NCI-H460 (cell line): ENCODE measurements around the gene KRTAP4-9. TPM values are rescaled to one million over a fixed set of nuclear protein-coding genes. Genes with fewer than 3 reads are reported as not detected.
"Not testable (repeated sequence)": the region's sequence is repeated elsewhere in the genome, so short reads cannot be mapped to it uniquely, and the experiment has no call there.

Experiments
- DNase-seq: peaks from one replicate; pipeline ENCODE4 v3.0.0-alpha.2; 2016; ENCODE audit warnings: low read depth; ENCODE audit errors: extremely low read depth
- total RNA-seq: library from RNA; depleted of rRNA; stranded (reverse); fragments of >200 nt; shearing (Covaris generic); gene quantifications from 2 replicates; pipeline ENCODE4 v1.2.3, GENCODE V29; 2014

KRTAP4-9 gene
- total RNA-seq, 1 experiment from 2014 or later = not detected

- DNase-seq = no peak
Measured at GRCh38 chr17:41096055-41096454, 9.1 kb upstream of the KRTAP4-9 start.

- DNase-seq = no peak
Measured at GRCh38 chr17:41098042-41098441, 7.1 kb upstream of the KRTAP4-9 start, which contains the start of gene KRTAP4-8. Gene KRTAP4-8 (minus strand): TSS chr17:41098142. CDS start chr17:41098084, 58 bp downstream.

- DNase-seq = no peak
Measured at GRCh38 chr17:41098481-41098880, 6.7 kb upstream of the KRTAP4-9 start.

- peak; percentile 47 for DNase-seq
Measured at GRCh38 chr17:41099682-41100480, 5.3 kb upstream of the KRTAP4-9 start.

GRCh38 chr17:41101586-41102259 is 3.5 kb upstream of the KRTAP4-9 start, which contains the start of gene KRTAP4-16:
Gene KRTAP4-16 (minus strand): TSS chr17:41102209. CDS start chr17:41102209, 0 bp downstream.
- no peak for DNase-seq

GRCh38 chr17:41103896-41104295 is 1.3 kb upstream of the KRTAP4-9 start:
- no peak for DNase-seq

GRCh38 chr17:41104386-41105038 is 677 bp upstream of the KRTAP4-9 start:
- not testable (repeated sequence) for DNase-seq

- no peak for DNase-seq
Measured at GRCh38 chr17:41107941-41108450, 2.8 kb downstream of the KRTAP4-9 start.

GRCh38 chr17:41108728-41109386 is 3.7 kb downstream of the KRTAP4-9 start:
- DNase-seq = not testable (repeated sequence)

- no peak for DNase-seq
Measured at GRCh38 chr17:41111151-41111885, 6.1 kb downstream of the KRTAP4-9 start.

- DNase-seq = no peak
Measured at GRCh38 chr17:41116297-41116696, 11.1 kb downstream of the KRTAP4-9 start.

GRCh38 chr17:41117846-41118386 is 12.7 kb downstream of the KRTAP4-9 start, which contains the start of gene KRTAP4-11:
Gene KRTAP4-11 (minus strand): TSS chr17:41118373. CDS start chr17:41118315, 58 bp downstream.
- DNase-seq = not testable (repeated sequence)

- no peak for DNase-seq
Measured at GRCh38 chr17:41118721-41119120, 13.5 kb downstream of the KRTAP4-9 start.

GRCh38 chr17:41119696-41120690 is 14.8 kb downstream of the KRTAP4-9 start:
- DNase-seq = not testable (repeated sequence)

- no peak for DNase-seq
Measured at GRCh38 chr17:41121742-41122141, 16.6 kb downstream of the KRTAP4-9 start.

- DNase-seq = not testable (repeated sequence)
Measured at GRCh38 chr17:41123292-41123990, 18.3 kb downstream of the KRTAP4-9 start.

- DNase-seq = not testable (repeated sequence)
Measured at GRCh38 chr17:41123991-41124371, 18.8 kb downstream of the KRTAP4-9 start, which contains the start of gene KRTAP4-12. Gene KRTAP4-12 (minus strand): TSS chr17:41124182. CDS start chr17:41124122, 60 bp downstream.
